Measurements from ENCODE around the gene BCOR.

DNA sequence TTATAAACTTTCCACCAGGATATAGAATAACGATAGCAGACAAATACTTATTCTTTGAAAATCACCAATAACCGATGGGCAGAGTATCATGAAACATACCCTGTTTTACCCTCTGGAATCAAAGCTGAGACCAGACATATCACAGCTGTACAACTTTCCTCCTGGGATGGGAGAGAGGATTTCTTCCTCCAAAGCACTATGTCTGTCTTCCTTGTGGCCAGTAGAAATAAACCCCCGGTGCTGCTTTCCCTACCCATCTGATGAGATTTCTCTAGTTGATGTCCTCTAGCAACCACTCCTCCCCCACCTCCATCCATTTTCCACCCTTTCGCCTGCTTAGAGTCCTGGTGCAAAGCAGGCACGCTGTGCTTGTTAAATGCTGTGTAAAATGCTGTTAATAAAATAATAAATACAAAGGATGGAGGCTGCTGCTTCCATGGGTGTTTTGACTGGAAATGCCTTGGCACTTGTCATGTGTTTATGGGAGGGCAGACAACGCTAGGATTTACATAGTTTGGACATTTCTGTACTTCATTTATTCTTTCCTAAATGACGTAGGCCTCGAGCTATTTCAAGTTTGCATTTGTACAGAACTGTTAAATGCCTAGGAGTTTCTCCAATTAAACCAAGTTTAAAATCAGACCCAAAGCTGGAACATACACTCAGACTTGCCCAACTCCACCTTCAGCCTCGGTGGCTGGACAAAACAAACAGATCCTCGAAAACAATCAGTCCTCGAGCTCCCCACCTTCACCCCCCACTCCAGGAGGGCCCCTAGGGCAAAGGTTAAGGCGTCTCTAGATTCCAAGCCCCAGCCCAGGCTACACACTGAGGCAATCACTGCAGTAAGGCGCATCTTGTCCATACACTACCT lies 10.1 kb downstream of the BCOR start:
- TF ChIP-seq, protein P1, sequence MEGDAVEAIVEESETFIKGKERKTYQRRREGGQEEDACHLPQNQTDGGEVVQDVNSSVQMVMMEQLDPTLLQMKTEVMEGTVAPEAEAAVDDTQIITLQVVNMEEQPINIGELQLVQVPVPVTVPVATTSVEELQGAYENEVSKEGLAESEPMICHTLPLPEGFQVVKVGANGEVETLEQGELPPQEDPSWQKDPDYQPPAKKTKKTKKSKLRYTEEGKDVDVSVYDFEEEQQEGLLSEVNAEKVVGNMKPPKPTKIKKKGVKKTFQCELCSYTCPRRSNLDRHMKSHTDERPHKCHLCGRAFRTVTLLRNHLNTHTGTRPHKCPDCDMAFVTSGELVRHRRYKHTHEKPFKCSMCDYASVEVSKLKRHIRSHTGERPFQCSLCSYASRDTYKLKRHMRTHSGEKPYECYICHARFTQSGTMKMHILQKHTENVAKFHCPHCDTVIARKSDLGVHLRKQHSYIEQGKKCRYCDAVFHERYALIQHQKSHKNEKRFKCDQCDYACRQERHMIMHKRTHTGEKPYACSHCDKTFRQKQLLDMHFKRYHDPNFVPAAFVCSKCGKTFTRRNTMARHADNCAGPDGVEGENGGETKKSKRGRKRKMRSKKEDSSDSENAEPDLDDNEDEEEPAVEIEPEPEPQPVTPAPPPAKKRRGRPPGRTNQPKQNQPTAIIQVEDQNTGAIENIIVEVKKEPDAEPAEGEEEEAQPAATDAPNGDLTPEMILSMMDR (conservative IDR thresholded peaks at IDR 0.05; ENCODE audit: low read length): no peak
- TF ChIP-seq EZH2phosphoT487 (IDR thresholded peaks at IDR 0.05; ENCODE audit: borderline replicate concordance, low read depth, low read length): no peak
